Testis (tissue), 2 donors: Measurements from ENCODE around the gene CALML3.

ENCODE experiments used
- CTCF ChIP-seq, 3 experiments: fragments of 450-650 bp in 2 of 3; fragments of 200-600 bp in 1 of 3; sonication (generic) in 1 of 3; IDR thresholded peaks; one replicate each; pipeline ENCODE4 v1.5.1; 2016 to 2019; ENCODE audit warnings: antibody characterized with exemption in 3 of 3, mild to moderate bottlenecking in 2 of 3, moderate library complexity in 1 of 3
- POLR2A ChIP-seq: fragments of 450-650 bp; IDR thresholded peaks from one replicate; pipeline ENCODE4 v1.6.1; 2017; ENCODE audit warnings: antibody characterized with exemption, mild to moderate bottlenecking, moderate library complexity

GRCh38 chr10:5509236-5509635 lies 15.5 kb upstream of the CALML3 start:
- TF ChIP-seq POLR2A (no peak), CTCF (IDR thresholded peaks at IDR 0.05) (no peak)
